GM18868 (cell line): Measurements from ENCODE around the gene PRPF6.

ENCODE experiments used
- ATAC-seq: cut with Tn5 transposase; IDR thresholded peaks from one replicate; pipeline ENCODE4 v1.9.1; 2021; ENCODE audit warnings: mild to moderate bottlenecking, moderate library complexity; ENCODE audit not compliant: unreplicated experiment

The PRPF6 gene

GRCh38 chr20:64032706-64033624 is 52.0 kb downstream of the PRPF6 start:
- ATAC-seq: no peak

GRCh38 chr20:64033981-64034493 is 53.1 kb downstream of the PRPF6 start:
- no peak for ATAC-seq

- peak; percentile 34 for ATAC-seq
These were observed 54.4 kb downstream of the PRPF6 start for GRCh38 chr20:64035066-64035932.

- no peak for ATAC-seq
These were observed 55.0 kb downstream of the PRPF6 start, which contains the start of gene C20orf204 for GRCh38 chr20:64035933-64036345. C20orf204 (plus strand) TSS chr20:64036182; CDS start chr20:64036324, 142 bp downstream.

GRCh38 chr20:64036346-64037198 is 55.6 kb downstream of the PRPF6 start:
- ATAC-seq: no peak

- ATAC-seq: no peak
These were observed 56.2 kb downstream of the PRPF6 start for GRCh38 chr20:64037199-64037497.

GRCh38 chr20:64037498-64038213 is 56.7 kb downstream of the PRPF6 start:
- no peak for ATAC-seq

GRCh38 chr20:64038224-64038564 is 57.3 kb downstream of the PRPF6 start:
- peak; percentile 19 for ATAC-seq

- ATAC-seq: peak; percentile 35
These were observed 57.8 kb downstream of the PRPF6 start for GRCh38 chr20:64038565-64039292.

- ATAC-seq: no peak
These were observed 58.6 kb downstream of the PRPF6 start for GRCh38 chr20:64039293-64040160.

GRCh38 chr20:64040231-64041039 is 59.5 kb downstream of the PRPF6 start:
- ATAC-seq: no peak

- ATAC-seq: no peak
These were observed 60.3 kb downstream of the PRPF6 start for GRCh38 chr20:64041040-64041780.

GRCh38 chr20:64041781-64042053 is 60.8 kb downstream of the PRPF6 start:
- ATAC-seq: no peak

GRCh38 chr20:64042054-64042781 is 61.3 kb downstream of the PRPF6 start:
- ATAC-seq: no peak

- ATAC-seq: no peak
These were observed 62.8 kb downstream of the PRPF6 start for GRCh38 chr20:64043768-64044167.

- no peak for ATAC-seq
These were observed 63.7 kb downstream of the PRPF6 start for GRCh38 chr20:64044484-64045247.
